Hematopoietic multipotent progenitor cell (in vitro differentiated cells): Measurements from ENCODE around the gene NOL4L. TPM values are rescaled to one million over a fixed set of nuclear protein-coding genes. Genes with fewer than 3 reads are reported as not detected.

Experiments
- DNase-seq, 3 donors: peaks; one replicate each; pipeline ENCODE4 v3.0.0-alpha.2; 2011 to 2015; ENCODE audit warnings: low read depth in 2 of 3, low spot score in 2 of 3
- total RNA-seq: library from RNA; depleted of rRNA; stranded (reverse); fragments of >200 nt; gene quantifications from one replicate; pipeline ENCODE4 v1.2.3, GENCODE V29; 2012

The NOL4L gene
- total RNA-seq, 1 donor: 34.5 TPM

DNA sequence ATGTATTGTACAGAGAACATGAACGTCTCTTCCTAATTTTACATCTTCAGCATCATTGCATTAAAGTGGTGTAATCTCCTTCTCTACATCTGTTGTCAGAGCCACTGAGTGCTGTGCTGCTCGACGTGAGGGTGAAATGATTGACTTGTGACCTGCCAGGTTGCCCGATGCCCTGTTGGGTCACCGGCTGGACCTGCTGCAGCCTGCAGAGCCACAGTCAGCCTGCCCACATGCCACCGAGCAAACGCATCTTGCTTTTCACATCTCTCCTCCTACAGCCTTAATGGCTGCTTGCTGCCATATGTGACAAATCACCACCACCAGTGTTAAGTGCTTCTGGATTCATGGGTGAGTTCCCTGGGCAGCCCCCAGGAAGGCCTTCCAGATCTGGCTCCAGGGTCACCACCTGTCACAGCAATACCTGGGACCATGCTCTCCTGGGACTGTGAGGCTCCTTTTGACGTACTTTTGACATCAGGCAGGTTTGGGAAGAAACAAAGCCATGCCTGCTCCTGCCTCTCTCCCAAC is 146.7 kb downstream of the NOL4L start:
- DNase-seq: no peak

- peak in 1 of 3 donors; percentile 29 for DNase-seq
Measured at GRCh38 chr20:32437391-32438074, 147.6 kb downstream of the NOL4L start.

DNA sequence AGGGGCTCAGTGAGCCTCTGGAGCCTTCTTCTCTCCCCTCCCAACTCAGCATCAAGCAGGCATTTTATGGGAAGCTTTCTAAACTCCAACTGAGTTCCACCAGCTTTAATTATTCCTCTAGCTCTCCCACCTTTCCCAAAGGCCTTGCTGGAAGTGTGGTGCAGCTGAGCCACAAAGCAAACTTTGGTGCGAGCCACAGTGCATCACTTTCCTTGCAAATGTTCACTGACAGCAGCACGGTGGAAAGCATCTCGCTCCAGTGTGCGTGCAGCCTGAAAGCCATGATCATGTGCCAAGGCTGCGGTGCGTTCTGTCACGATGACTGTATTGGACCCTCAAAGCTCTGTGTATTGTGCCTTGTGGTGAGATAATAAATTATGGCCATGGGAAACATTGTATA is 148.2 kb downstream of the NOL4L start:
- no peak for DNase-seq

GRCh38 chr20:32436142-32436861 is 148.8 kb downstream of the NOL4L start:
- no peak for DNase-seq

DNA sequence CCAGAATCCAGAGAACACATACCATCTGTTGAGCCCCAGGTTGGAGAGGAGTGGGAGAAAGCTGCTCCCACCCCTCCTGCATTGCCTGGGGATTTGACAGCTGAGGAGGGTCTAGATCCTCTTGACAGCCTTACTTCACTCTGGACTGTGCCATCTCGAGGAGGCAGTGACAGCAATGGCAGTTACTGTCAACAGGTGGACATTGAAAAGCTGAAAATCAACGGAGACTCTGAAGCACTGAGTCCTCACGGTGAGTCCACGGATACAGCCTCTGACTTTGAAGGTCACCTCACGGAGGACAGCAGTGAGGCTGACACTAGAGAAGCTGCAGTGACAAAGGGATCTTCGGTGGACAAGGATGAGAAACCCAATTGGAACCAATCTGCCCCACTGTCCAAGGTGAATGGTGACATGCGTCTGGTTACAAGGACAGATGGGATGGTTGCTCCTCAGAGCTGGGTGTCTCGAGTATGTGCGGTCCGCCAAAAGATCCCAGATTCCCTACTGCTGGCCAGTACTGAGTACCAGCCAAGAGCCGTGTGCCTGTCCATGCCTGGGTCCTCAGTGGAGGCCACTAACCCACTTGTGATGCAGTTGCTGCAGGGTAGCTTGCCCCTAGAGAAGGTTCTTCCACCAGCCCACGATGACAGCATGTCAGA is 149.6 kb downstream of the NOL4L start:
- DNase-seq: no peak

DNA sequence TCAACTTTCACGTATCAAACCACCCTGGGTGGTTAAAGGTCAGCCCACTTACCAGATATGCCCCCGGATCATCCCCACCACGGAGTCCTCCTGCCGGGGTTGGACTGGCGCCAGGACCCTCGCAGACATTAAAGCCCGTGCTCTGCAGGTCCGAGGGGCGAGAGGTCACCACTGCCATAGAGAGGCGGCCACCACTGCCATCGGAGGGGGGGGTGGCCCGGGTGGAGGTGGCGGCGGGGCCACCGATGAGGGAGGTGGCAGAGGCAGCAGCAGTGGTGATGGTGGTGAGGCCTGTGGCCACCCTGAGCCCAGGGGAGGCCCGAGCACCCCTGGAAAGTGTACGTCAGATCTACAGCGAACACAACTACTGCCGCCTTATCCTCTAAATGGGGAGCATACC is 150.7 kb downstream of the NOL4L start:
- no peak for DNase-seq

- DNase-seq: no peak
Measured at GRCh38 chr20:32433311-32434021, 151.7 kb downstream of the NOL4L start.

DNA sequence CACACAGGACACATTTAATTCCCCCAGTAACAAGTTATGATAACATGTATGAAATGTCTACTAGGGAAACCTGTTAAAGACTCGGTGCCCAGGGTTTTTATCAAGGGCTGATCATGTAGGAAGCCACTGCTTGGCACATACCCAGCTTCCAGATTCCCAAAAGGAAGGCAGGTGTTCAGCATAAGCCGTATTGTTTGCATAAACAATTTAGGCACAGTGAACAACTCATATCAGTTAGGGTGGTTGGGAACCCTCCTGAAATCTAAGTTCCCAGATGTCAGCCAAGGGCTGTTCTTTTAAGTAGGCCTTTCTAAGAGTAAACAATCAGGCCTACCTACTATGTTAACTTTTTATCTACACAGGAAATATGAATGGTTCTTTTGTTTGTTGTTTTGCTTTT is 152.9 kb downstream of the NOL4L start:
- no peak for DNase-seq

- DNase-seq: no peak
Measured at GRCh38 chr20:32431457-32431856, 153.7 kb downstream of the NOL4L start.

- DNase-seq: no peak
Measured at GRCh38 chr20:32429745-32430360, 155.3 kb downstream of the NOL4L start.

DNA sequence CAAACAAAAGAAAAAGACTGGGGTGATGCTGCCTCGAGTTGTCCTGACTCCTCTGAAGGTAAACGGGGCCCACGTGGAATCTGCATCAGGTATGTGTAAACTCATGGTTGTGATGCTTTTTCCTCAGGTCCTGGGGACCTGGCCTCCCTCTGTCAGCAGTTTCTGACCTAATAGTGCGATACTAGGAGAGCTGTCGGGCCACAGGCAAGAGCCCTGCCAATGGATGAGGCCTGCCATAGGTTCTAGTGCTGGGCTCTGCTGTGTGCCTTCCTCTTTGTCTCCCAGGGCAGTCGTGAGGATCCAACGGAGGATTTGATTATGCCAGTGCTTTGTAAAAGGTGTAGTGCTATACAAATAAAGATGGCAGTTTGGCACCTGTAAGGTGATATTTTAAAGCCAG is 155.8 kb downstream of the NOL4L start:
- DNase-seq: no peak

DNA sequence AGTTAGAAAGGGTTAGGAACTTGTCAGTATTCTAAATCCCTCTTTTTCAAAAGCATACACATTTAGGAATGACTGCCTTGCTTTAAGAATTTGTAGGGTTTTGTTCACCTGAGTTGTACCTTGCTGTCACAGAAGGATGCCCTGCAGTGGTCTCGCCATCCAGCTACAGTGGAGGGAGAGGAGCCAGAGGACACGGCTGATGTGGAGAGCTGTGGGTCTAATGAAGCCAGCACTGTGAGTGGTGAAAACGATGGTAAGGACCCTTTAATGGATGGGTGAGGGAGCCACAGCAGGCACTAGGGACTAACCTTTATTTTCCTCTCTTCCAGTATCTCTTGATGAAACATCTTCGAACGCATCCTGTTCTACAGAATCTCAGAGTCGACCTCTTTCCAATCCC is 157.1 kb downstream of the NOL4L start:
- DNase-seq: no peak

DNA sequence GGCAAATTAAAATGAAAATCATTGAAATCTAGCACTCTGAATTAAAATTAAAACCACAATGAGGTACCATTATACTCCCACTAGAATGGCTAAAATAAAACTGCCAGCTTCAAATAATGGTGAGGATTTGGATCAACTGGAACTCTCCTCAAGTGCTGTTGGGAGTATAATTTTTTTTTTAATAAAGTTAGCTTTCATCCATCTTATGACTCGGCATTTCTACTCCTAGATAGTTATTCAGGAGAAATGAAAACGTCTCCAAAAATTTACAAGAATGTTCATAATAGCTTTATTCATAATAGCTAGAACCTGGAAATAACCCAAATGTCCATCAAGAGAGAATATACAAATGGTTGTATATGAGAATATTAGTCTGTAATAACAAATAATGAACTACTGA is 163.8 kb downstream of the NOL4L start:
- no peak for DNase-seq

GRCh38 chr20:32418376-32418775 is 166.8 kb downstream of the NOL4L start:
- DNase-seq: no peak

- no peak for DNase-seq
Measured at GRCh38 chr20:32416206-32416605, 168.9 kb downstream of the NOL4L start.

- no peak for DNase-seq
Measured at GRCh38 chr20:32415494-32415893, 169.6 kb downstream of the NOL4L start.

- DNase-seq: peak in 2 of 3 donors; percentile 37 to 73
Measured at GRCh38 chr20:32411955-32412706, 173.0 kb downstream of the NOL4L start.

GRCh38 chr20:32407131-32407750 is 177.9 kb downstream of the NOL4L start:
- peak in 1 of 3 donors; percentile 19 for DNase-seq

DNA sequence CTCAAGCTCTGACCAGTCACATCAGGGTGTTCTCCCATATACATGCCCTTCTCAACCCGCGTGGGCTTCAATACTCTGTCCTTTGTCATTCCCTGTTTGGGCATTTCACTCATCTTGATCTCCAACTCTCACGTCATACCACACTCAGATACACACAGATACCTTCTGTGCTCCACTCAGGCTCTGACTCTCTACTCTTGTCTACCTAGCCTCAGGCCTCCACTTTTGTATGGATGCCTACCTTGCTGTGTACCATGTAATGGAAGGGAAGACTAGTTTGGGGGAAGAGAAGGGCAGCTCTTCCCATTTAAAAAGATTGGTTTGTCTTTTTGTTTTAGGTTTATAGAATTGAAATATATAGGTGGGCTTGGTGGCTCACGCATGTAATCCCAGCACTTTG is 178.4 kb downstream of the NOL4L start:
- no peak for DNase-seq
